Measurements from ENCODE around the gene TIE1. TPM values are rescaled to one million over a fixed set of nuclear protein-coding genes. Genes with fewer than 3 reads are reported as not detected.

Gene TIE1
- total RNA-seq, 1 experiment from 2014 or later: not detected

GRCh38 chr1:43313771-43314170 lies 13.0 kb downstream of the TIE1 start:
- 0 out of 2 replicates have a peak overlapping the region, but pooled peaks have one; percentile 8 for H3K4me2 ChIP-seq
- peaks cover 8% of the 10 kb centered on the region; the same call in 1 of the 2 replicates for H3K4me1 ChIP-seq (replicated peaks; ENCODE audit: insufficient read depth)
- DNase-seq: no peak
- no peaks in the 10 kb centered on the region for H3K9me3 ChIP-seq (ENCODE audit: insufficient read depth, low read depth)
- no peak overlapping the region for H3K4me3 ChIP-seq
- ChIA-PET POLR2A (ENCODE audit: unreplicated experiment) (interaction anchor here (0.6 to 0.7 kb wide), 4 partner anchors 11 to 547 kb away, joined by 3 to 7 read pairs (median 6); partner anchors contain the start of gene C1orf50), CTCF (no interaction called here)
- no peaks in the 10 kb centered on the region for H3K36me3 ChIP-seq (ENCODE audit: low read depth)
- no peak overlapping the region for H3K27ac ChIP-seq
- intact Hi-C loops (cut with micrococcal nuclease; ENCODE audit: unreplicated experiment): no loop called here
- BruUV-seq (replicated peaks): no TSS peak
- no peaks in the 10 kb centered on the region for H3K79me2 ChIP-seq (ENCODE audit: low read depth)
- no peak overlapping the region for H2AFZ ChIP-seq
- no peaks in the 10 kb centered on the region for H3K27me3 ChIP-seq (ENCODE audit: insufficient read depth, low read depth)
- no peaks in the 10 kb centered on the region for H4K20me1 ChIP-seq (ENCODE audit: insufficient read depth)
- TF ChIP-seq CTCF (conservative IDR thresholded peaks at IDR 0.05): no peak
- TF ChIP-seq EZH2 (IDR thresholded peaks at IDR 0.05; ENCODE audit: low read depth): no peak
- H3F3A ChIP-seq (ENCODE audit: insufficient read depth, low read depth): no peaks in the 10 kb centered on the region
- H3K9me2 ChIP-seq (ENCODE audit: insufficient read depth): no peaks in the 10 kb centered on the region

GRCh38 chr1:43314233-43314632 lies 13.5 kb downstream of the TIE1 start:
- Histone ChIP-seq H3F3A (ENCODE audit: insufficient read depth, low read depth) (peaks cover 2% of the 10 kb centered on the region; the same call in 1 of the 2 replicates), H3K4me2 (0 out of 2 replicates have a peak overlapping the region, but pooled peaks have one; percentile 8), H3K79me2 (ENCODE audit: low read depth) (no peaks in the 10 kb centered on the region), H3K4me3 (no peak overlapping the region), H2AFZ (no peak overlapping the region), H3K27ac (no peak overlapping the region), H3K9me3 (ENCODE audit: insufficient read depth, low read depth) (no peaks in the 10 kb centered on the region), H4K20me1 (ENCODE audit: insufficient read depth) (no peaks in the 10 kb centered on the region), H3K9me2 (ENCODE audit: insufficient read depth) (no peaks in the 10 kb centered on the region), H3K27me3 (ENCODE audit: insufficient read depth, low read depth) (no peaks in the 10 kb centered on the region), H3K4me1 (replicated peaks; ENCODE audit: insufficient read depth) (peaks cover 8% of the 10 kb centered on the region; the same call in 1 of the 2 replicates), H3K36me3 (ENCODE audit: low read depth) (no peaks in the 10 kb centered on the region)
- no TSS peak for BruUV-seq (replicated peaks)
- ChIA-PET CTCF (no interaction called here), POLR2A (ENCODE audit: unreplicated experiment) (interaction anchor here (0.6 to 0.7 kb wide), 4 partner anchors 11 to 547 kb away, joined by 3 to 7 read pairs (median 6); partner anchors contain the start of gene C1orf50)
- no peak for TF ChIP-seq EZH2 (IDR thresholded peaks at IDR 0.05; ENCODE audit: low read depth)
- no peak for TF ChIP-seq CTCF (conservative IDR thresholded peaks at IDR 0.05)
- intact Hi-C loops (cut with micrococcal nuclease; ENCODE audit: unreplicated experiment): no loop called here
- no peak for DNase-seq

GRCh38 chr1:43315481-43315880 lies 14.7 kb downstream of the TIE1 start:
- Histone ChIP-seq H3F3A (ENCODE audit: insufficient read depth, low read depth) (peaks cover 3% of the 10 kb centered on the region; the same call in 1 of the 2 replicates), H2AFZ (no peak overlapping the region), H3K4me3 (no peak overlapping the region), H3K36me3 (ENCODE audit: low read depth) (no peaks in the 10 kb centered on the region), H3K4me1 (replicated peaks; ENCODE audit: insufficient read depth) (peaks cover 8% of the 10 kb centered on the region; the same call in 1 of the 2 replicates), H3K9me3 (ENCODE audit: insufficient read depth, low read depth) (no peaks in the 10 kb centered on the region), H4K20me1 (ENCODE audit: insufficient read depth) (no peaks in the 10 kb centered on the region), H3K9me2 (ENCODE audit: insufficient read depth) (no peaks in the 10 kb centered on the region), H3K27ac (no peak overlapping the region), H3K4me2 (no peak overlapping the region), H3K27me3 (ENCODE audit: insufficient read depth, low read depth) (no peaks in the 10 kb centered on the region), H3K79me2 (ENCODE audit: low read depth) (no peaks in the 10 kb centered on the region)
- CTCF ChIA-PET: interaction anchor here (0.7 kb wide), 1 partner anchor 34 kb away, joined by 3 read pairs; no protein-coding TSS in a partner anchor
- DNase-seq: no peak
- POLR2A ChIA-PET (ENCODE audit: unreplicated experiment): no interaction called here
- TF ChIP-seq EZH2 (IDR thresholded peaks at IDR 0.05; ENCODE audit: low read depth) (no peak), CTCF (conservative IDR thresholded peaks at IDR 0.05) (no peak)
- intact Hi-C loops (cut with micrococcal nuclease; ENCODE audit: unreplicated experiment): no loop called here
- no TSS peak for BruUV-seq (replicated peaks)
